ENCODE measurements around the gene RREB1. TPM values are rescaled to one million over a fixed set of nuclear protein-coding genes. Genes with fewer than 3 reads are reported as not detected.
A peak's percentile ranks its signal among the peaks of the same experiment; 100 is the strongest.
"Not testable (repeated sequence)": the region's sequence is repeated elsewhere in the genome, so short reads cannot be mapped to it uniquely, and the experiment has no call there.

RREB1 gene
- total RNA-seq, 1 donor from 2014 or later = 16.8 TPM

- Mint-ChIP-seq H3K27me3 (peaks cover 24% of the 10 kb centered on the region), H3K4me1 (peaks cover 16% of the 10 kb centered on the region), H3K36me3 (ENCODE audit: low read depth) (no peaks in the 10 kb centered on the region), H3K9me3 (peaks cover 1% of the 10 kb centered on the region), H3K4me3 (peak overlapping the region; percentile 86), H3K27ac (peak overlapping the region; percentile 12)
- intact Hi-C loops (cut with micrococcal nuclease) = no loop called here
- no peak for DNase-seq
Observed at GRCh38 chr6:7260291-7261031, 152.7 kb downstream of the RREB1 start.

GRCh38 chr6:7261032-7261841, 153.5 kb downstream of the RREB1 start:
- intact Hi-C loops (cut with micrococcal nuclease) = no loop called here
- H3K9me3 Mint-ChIP-seq = no peaks in the 10 kb centered on the region
- peak overlapping the region; percentile 86 for H3K4me3 Mint-ChIP-seq
- peak; percentile 79 for DNase-seq
- H3K4me1 Mint-ChIP-seq = peaks cover 16% of the 10 kb centered on the region
- peak overlapping the region; percentile 54 for H3K27ac Mint-ChIP-seq
- H3K36me3 Mint-ChIP-seq (ENCODE audit: low read depth) = no peaks in the 10 kb centered on the region
- peaks cover 24% of the 10 kb centered on the region for H3K27me3 Mint-ChIP-seq

GRCh38 chr6:7261852-7262461, 154.2 kb downstream of the RREB1 start:
- H3K27me3 Mint-ChIP-seq = peaks cover 25% of the 10 kb centered on the region
- peaks cover 16% of the 10 kb centered on the region for H3K4me1 Mint-ChIP-seq
- no peak for DNase-seq
- H3K36me3 Mint-ChIP-seq (ENCODE audit: low read depth) = no peaks in the 10 kb centered on the region
- no peak overlapping the region for H3K27ac Mint-ChIP-seq
- peak overlapping the region; percentile 86 for H3K4me3 Mint-ChIP-seq
- no peaks in the 10 kb centered on the region for H3K9me3 Mint-ChIP-seq
- intact Hi-C loops (cut with micrococcal nuclease) = no loop called here

GRCh38 chr6:7262746-7263518, 155.2 kb downstream of the RREB1 start:
- intact Hi-C loops (cut with micrococcal nuclease) = no loop called here
- Mint-ChIP-seq H3K36me3 (ENCODE audit: low read depth) (no peaks in the 10 kb centered on the region), H3K27ac (no peak overlapping the region), H3K27me3 (peaks cover 25% of the 10 kb centered on the region), H3K4me1 (peaks cover 16% of the 10 kb centered on the region), H3K4me3 (no peak overlapping the region), H3K9me3 (no peaks in the 10 kb centered on the region)
- DNase-seq = no peak

GRCh38 chr6:7263519-7263805, 155.7 kb downstream of the RREB1 start:
- not testable (repeated sequence) for DNase-seq

GRCh38 chr6:7264041-7264440, 156.3 kb downstream of the RREB1 start:
- Mint-ChIP-seq H3K9me3 (no peaks in the 10 kb centered on the region), H3K27ac (no peak overlapping the region), H3K4me1 (peaks cover 16% of the 10 kb centered on the region), H3K36me3 (ENCODE audit: low read depth) (no peaks in the 10 kb centered on the region), H3K27me3 (peaks cover 25% of the 10 kb centered on the region), H3K4me3 (no peak overlapping the region)
- no peak for DNase-seq
- intact Hi-C loops (cut with micrococcal nuclease) = no loop called here

More at GRCh38 chr6:7263519-7263805, 155.7 kb downstream of the RREB1 start:
- H3K4me3 Mint-ChIP-seq; intact Hi-C loops (cut with micrococcal nuclease); H3K36me3 Mint-ChIP-seq (ENCODE audit: low read depth); H3K9me3 Mint-ChIP-seq; H3K27ac Mint-ChIP-seq: not testable (repeated sequence)
- H3K4me1 Mint-ChIP-seq = peaks cover 16% of the 10 kb centered on the region
- H3K27me3 Mint-ChIP-seq = peaks cover 25% of the 10 kb centered on the region

- Mint-ChIP-seq H3K27me3 (peaks cover 18% of the 10 kb centered on the region), H3K36me3 (ENCODE audit: low read depth) (no peaks in the 10 kb centered on the region), H3K9me3 (no peaks in the 10 kb centered on the region), H3K4me3 (no peak overlapping the region), H3K4me1 (peaks cover 16% of the 10 kb centered on the region), H3K27ac (no peak overlapping the region)
- DNase-seq = no peak
- intact Hi-C loops (cut with micrococcal nuclease) = no loop called here
Observed at GRCh38 chr6:7264686-7265384, 157.1 kb downstream of the RREB1 start.

- H3K9me3 Mint-ChIP-seq; H3K36me3 Mint-ChIP-seq (ENCODE audit: low read depth); intact Hi-C loops (cut with micrococcal nuclease); DNase-seq; H3K27ac Mint-ChIP-seq; H3K4me3 Mint-ChIP-seq: not testable (repeated sequence)
- peaks cover 15% of the 10 kb centered on the region for H3K4me1 Mint-ChIP-seq
- H3K27me3 Mint-ChIP-seq = peaks cover 14% of the 10 kb centered on the region
Observed at GRCh38 chr6:7265385-7265726, 157.6 kb downstream of the RREB1 start.

- intact Hi-C loops (cut with micrococcal nuclease) = no loop called here
- no peak for DNase-seq
- Mint-ChIP-seq H3K4me1 (peaks cover 2% of the 10 kb centered on the region), H3K27ac (no peak overlapping the region), H3K36me3 (ENCODE audit: low read depth) (no peaks in the 10 kb centered on the region), H3K27me3 (peaks cover 11% of the 10 kb centered on the region), H3K9me3 (no peaks in the 10 kb centered on the region), H3K4me3 (no peak overlapping the region)
Observed at GRCh38 chr6:7267071-7267465, 159.3 kb downstream of the RREB1 start.

- no peak for DNase-seq
- intact Hi-C loops (cut with micrococcal nuclease) = no loop called here
- no peaks in the 10 kb centered on the region for H3K9me3 Mint-ChIP-seq
- H3K27me3 Mint-ChIP-seq = peaks cover 7% of the 10 kb centered on the region
- no peak overlapping the region for H3K4me3 Mint-ChIP-seq
- H3K36me3 Mint-ChIP-seq (ENCODE audit: low read depth) = no peaks in the 10 kb centered on the region
- H3K4me1 Mint-ChIP-seq = no peaks in the 10 kb centered on the region
- H3K27ac Mint-ChIP-seq = no peak overlapping the region
Observed at GRCh38 chr6:7267466-7268091, 159.8 kb downstream of the RREB1 start.

GRCh38 chr6:7268362-7268761, 160.6 kb downstream of the RREB1 start:
- H3K9me3 Mint-ChIP-seq = no peaks in the 10 kb centered on the region
- no peak overlapping the region for H3K4me3 Mint-ChIP-seq
- DNase-seq = no peak
- intact Hi-C loops (cut with micrococcal nuclease) = no loop called here
- H3K27ac Mint-ChIP-seq = no peak overlapping the region
- no peaks in the 10 kb centered on the region for H3K36me3 Mint-ChIP-seq (ENCODE audit: low read depth)
- H3K27me3 Mint-ChIP-seq = peaks cover 7% of the 10 kb centered on the region
- no peaks in the 10 kb centered on the region for H3K4me1 Mint-ChIP-seq

- Mint-ChIP-seq H3K36me3 (ENCODE audit: low read depth) (no peaks in the 10 kb centered on the region), H3K27ac (no peak overlapping the region), H3K4me3 (no peak overlapping the region), H3K4me1 (no peaks in the 10 kb centered on the region), H3K9me3 (no peaks in the 10 kb centered on the region), H3K27me3 (peaks cover 7% of the 10 kb centered on the region)
- intact Hi-C loops (cut with micrococcal nuclease) = no loop called here
- no peak for DNase-seq
Observed at GRCh38 chr6:7268816-7269555, 161.2 kb downstream of the RREB1 start.

All from activated CD4-positive, alpha-beta T cell treated with anti-CD3 and anti-CD28 coated beads, Interleukin-2, amount 10 ng/mL, durations not matched to agents 24 days and 14 days (primary cell).